Skeletal muscle satellite cell (primary cell): ENCODE results near the gene RHOF.

Source experiments
- H3K27me3 ChIP-seq: 2 replicates; pipeline ENCODE4 v1.7.0; 2013; ENCODE audit warnings: low read length; ENCODE audit not compliant: control insufficient read depth, insufficient read depth
- H3K36me3 ChIP-seq: 2 replicates; pipeline ENCODE4 v1.7.0; 2013; ENCODE audit warnings: mild to moderate bottlenecking, control low read depth, low read length; ENCODE audit not compliant: insufficient read depth
- H3K4me1 ChIP-seq: 2 replicates; pipeline ENCODE4 v1.7.0; 2013; ENCODE audit warnings: low read length; ENCODE audit not compliant: control insufficient read depth, insufficient read depth
- H3K4me2 ChIP-seq: 2 replicates; pipeline ENCODE4 v1.7.0; 2013; ENCODE audit warnings: mild to moderate bottlenecking, low read length
- H3K4me3 ChIP-seq: 2 replicates; pipeline ENCODE4 v1.7.0; 2013; ENCODE audit warnings: low read length
- H3K9ac ChIP-seq: 2 replicates; pipeline ENCODE4 v1.7.0; 2013; ENCODE audit warnings: mild to moderate bottlenecking, low read depth, low read length, moderate library complexity
- H3K9me3 ChIP-seq: replicated peaks from 2 replicates; pipeline ENCODE4 v1.7.0; 2013; ENCODE audit warnings: mild to moderate bottlenecking, control low read depth, low read length

RHOF gene

GRCh38 chr12:121740847-121741246, 52.6 kb downstream of the RHOF start:
- Histone ChIP-seq H3K9ac (no peak overlapping the region), H3K9me3 (no peaks in the 10 kb centered on the region), H3K4me2 (no peak overlapping the region), H3K36me3 (peaks cover 5% of the 10 kb centered on the region), H3K27me3 (no peaks in the 10 kb centered on the region), H3K4me3 (no peak overlapping the region), H3K4me1 (peaks cover 4% of the 10 kb centered on the region)

- peaks cover 4% of the 10 kb centered on the region for H3K4me1 ChIP-seq
- no peaks in the 10 kb centered on the region for H3K36me3 ChIP-seq
- H3K27me3 ChIP-seq = no peaks in the 10 kb centered on the region
- no peaks in the 10 kb centered on the region for H3K9me3 ChIP-seq
- H3K4me3 ChIP-seq = no peak overlapping the region
- H3K9ac ChIP-seq = no peak overlapping the region
- H3K4me2 ChIP-seq = no peak overlapping the region
Measured at GRCh38 chr12:121738340-121738858, 55.1 kb downstream of the RHOF start.

- Histone ChIP-seq H3K9ac (no peak overlapping the region), H3K4me3 (no peak overlapping the region), H3K4me1 (no peaks in the 10 kb centered on the region), H3K9me3 (no peaks in the 10 kb centered on the region), H3K27me3 (no peaks in the 10 kb centered on the region), H3K4me2 (no peak overlapping the region), H3K36me3 (no peaks in the 10 kb centered on the region)
Measured at GRCh38 chr12:121733849-121734248, 59.6 kb downstream of the RHOF start.

GRCh38 chr12:121731473-121731872, 62.0 kb downstream of the RHOF start:
- Histone ChIP-seq H3K4me3 (no peak overlapping the region), H3K36me3 (no peaks in the 10 kb centered on the region), H3K9me3 (no peaks in the 10 kb centered on the region), H3K4me2 (no peak overlapping the region), H3K4me1 (no peaks in the 10 kb centered on the region), H3K9ac (no peak overlapping the region), H3K27me3 (no peaks in the 10 kb centered on the region)

- Histone ChIP-seq H3K9me3 (no peaks in the 10 kb centered on the region), H3K9ac (no peak overlapping the region), H3K36me3 (no peaks in the 10 kb centered on the region), H3K4me2 (no peak overlapping the region), H3K4me3 (no peak overlapping the region), H3K4me1 (peaks cover 4% of the 10 kb centered on the region), H3K27me3 (no peaks in the 10 kb centered on the region)
Measured at GRCh38 chr12:121729021-121729420, 64.5 kb downstream of the RHOF start.
